ENCODE results near the gene LKAAEAR1. TPM values are rescaled to one million over a fixed set of nuclear protein-coding genes. Genes with fewer than 3 reads are reported as not detected.
A peak's percentile ranks its signal among the peaks of the same experiment; 100 is the strongest.

Gene LKAAEAR1
- total and polyA plus RNA-seq, 2 of the 13 experiments (the other 11 are each of a cell fraction or from before 2014, with no cell fraction given), result not detected

DNA sequence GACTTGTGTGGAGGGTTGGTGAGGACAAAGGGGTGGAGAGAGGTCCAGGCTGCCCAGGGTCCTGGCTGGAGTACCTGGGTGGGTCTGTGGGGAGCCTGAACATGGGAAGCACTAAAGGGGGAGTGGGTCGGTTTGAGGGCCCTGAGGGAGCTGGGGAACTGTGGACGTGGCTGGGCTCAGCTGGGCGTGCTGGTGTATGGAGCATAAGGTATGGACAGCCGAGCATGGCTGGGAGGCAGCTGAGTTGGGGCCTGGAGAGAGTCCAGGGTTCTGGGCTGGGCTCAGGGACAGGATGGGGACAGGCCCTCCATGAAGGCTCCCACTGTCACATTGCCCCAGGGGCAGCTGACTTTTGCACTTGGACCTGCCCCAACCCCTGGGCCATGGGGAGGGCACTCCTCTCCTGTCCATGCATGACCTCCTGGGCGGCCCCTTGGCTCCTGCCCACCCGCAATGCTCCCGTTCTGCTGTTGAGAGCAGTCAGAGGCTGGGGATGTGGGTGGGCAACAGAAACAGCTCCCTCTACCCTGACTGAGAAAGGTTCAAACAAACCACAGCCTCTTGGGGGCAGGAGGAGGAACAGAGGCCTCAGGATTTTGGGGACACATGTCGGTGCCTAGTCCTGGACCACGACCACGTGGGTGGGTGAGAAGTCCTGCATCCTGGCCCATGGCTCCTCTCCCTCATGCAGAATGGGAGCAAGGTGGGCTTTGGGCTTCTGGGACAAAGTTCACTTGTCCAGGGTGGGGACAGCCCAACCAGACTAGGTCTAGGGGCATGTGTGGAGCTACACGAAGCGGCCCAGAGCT lies 43.8 kb downstream of the LKAAEAR1 start (continued):
- TF ChIP-seq, protein P1, sequence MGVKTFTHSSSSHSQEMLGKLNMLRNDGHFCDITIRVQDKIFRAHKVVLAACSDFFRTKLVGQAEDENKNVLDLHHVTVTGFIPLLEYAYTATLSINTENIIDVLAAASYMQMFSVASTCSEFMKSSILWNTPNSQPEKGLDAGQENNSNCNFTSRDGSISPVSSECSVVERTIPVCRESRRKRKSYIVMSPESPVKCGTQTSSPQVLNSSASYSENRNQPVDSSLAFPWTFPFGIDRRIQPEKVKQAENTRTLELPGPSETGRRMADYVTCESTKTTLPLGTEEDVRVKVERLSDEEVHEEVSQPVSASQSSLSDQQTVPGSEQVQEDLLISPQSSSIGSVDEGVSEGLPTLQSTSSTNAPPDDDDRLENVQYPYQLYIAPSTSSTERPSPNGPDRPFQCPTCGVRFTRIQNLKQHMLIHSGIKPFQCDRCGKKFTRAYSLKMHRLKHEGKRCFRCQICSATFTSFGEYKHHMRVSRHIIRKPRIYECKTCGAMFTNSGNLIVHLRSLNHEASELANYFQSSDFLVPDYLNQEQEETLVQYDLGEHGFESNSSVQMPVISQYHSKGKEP (CRISPR knock-in tag; IDR thresholded peaks at IDR 0.05), result no peak
- TF ChIP-seq, protein P2, sequence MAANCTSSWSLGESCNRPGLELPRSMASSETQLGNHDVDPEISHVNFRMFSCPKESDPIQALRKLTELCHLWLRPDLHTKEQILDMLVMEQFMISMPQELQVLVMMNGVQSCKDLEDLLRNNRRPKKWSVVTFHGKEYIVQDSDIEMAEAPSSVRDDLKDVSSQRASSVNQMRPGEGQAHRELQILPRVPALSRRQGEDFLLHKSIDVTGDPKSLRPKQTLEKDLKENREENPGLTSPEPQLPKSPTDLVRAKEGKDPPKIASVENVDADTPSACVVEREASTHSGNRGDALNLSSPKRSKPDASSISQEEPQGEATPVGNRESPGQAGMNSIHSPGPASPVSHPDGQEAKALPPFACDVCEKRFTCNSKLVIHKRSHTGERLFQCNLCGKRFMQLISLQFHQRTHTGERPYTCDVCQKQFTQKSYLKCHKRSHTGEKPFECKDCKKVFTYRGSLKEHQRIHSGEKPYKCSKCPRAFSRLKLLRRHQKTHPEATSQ (CRISPR knock-in tag; IDR thresholded peaks at IDR 0.05; ENCODE audit: borderline replicate concordance), result peak; percentile 10; the same call in 1 of the 2 replicates
- no peak for TF ChIP-seq XBP1 (CRISPR knock-in tag; IDR thresholded peaks at IDR 0.05)
- TF ChIP-seq, protein P3, sequence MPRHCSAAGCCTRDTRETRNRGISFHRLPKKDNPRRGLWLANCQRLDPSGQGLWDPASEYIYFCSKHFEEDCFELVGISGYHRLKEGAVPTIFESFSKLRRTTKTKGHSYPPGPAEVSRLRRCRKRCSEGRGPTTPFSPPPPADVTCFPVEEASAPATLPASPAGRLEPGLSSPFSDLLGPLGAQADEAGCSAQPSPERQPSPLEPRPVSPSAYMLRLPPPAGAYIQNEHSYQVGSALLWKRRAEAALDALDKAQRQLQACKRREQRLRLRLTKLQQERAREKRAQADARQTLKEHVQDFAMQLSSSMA (CRISPR knock-in tag; IDR thresholded peaks at IDR 0.05), result 0 out of 2 replicates have a peak, but pooled peaks have one; percentile 54
- TF ChIP-seq, protein P4, sequence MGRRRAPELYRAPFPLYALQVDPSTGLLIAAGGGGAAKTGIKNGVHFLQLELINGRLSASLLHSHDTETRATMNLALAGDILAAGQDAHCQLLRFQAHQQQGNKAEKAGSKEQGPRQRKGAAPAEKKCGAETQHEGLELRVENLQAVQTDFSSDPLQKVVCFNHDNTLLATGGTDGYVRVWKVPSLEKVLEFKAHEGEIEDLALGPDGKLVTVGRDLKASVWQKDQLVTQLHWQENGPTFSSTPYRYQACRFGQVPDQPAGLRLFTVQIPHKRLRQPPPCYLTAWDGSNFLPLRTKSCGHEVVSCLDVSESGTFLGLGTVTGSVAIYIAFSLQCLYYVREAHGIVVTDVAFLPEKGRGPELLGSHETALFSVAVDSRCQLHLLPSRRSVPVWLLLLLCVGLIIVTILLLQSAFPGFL (CRISPR knock-in tag; IDR thresholded peaks at IDR 0.05), result 0 out of 2 replicates have a peak, but pooled peaks have one; percentile 65
- TF ChIP-seq, protein P5, sequence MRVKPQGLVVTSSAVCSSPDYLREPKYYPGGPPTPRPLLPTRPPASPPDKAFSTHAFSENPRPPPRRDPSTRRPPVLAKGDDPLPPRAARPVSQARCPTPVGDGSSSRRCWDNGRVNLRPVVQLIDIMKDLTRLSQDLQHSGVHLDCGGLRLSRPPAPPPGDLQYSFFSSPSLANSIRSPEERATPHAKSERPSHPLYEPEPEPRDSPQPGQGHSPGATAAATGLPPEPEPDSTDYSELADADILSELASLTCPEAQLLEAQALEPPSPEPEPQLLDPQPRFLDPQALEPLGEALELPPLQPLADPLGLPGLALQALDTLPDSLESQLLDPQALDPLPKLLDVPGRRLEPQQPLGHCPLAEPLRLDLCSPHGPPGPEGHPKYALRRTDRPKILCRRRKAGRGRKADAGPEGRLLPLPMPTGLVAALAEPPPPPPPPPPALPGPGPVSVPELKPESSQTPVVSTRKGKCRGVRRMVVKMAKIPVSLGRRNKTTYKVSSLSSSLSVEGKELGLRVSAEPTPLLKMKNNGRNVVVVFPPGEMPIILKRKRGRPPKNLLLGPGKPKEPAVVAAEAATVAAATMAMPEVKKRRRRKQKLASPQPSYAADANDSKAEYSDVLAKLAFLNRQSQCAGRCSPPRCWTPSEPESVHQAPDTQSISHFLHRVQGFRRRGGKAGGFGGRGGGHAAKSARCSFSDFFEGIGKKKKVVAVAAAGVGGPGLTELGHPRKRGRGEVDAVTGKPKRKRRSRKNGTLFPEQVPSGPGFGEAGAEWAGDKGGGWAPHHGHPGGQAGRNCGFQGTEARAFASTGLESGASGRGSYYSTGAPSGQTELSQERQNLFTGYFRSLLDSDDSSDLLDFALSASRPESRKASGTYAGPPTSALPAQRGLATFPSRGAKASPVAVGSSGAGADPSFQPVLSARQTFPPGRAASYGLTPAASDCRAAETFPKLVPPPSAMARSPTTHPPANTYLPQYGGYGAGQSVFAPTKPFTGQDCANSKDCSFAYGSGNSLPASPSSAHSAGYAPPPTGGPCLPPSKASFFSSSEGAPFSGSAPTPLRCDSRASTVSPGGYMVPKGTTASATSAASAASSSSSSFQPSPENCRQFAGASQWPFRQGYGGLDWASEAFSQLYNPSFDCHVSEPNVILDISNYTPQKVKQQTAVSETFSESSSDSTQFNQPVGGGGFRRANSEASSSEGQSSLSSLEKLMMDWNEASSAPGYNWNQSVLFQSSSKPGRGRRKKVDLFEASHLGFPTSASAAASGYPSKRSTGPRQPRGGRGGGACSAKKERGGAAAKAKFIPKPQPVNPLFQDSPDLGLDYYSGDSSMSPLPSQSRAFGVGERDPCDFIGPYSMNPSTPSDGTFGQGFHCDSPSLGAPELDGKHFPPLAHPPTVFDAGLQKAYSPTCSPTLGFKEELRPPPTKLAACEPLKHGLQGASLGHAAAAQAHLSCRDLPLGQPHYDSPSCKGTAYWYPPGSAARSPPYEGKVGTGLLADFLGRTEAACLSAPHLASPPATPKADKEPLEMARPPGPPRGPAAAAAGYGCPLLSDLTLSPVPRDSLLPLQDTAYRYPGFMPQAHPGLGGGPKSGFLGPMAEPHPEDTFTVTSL (CRISPR knock-in tag; IDR thresholded peaks at IDR 0.05; ENCODE audit: borderline replicate concordance), result no peak
- TF ChIP-seq NFE2L2 (IDR thresholded peaks at IDR 0.05; ENCODE audit: low read length), result no peak
- no peak for TF ChIP-seq ZNF839 (CRISPR knock-in tag; IDR thresholded peaks at IDR 0.05; ENCODE audit: borderline replicate concordance)
- no peak for TF ChIP-seq U2AF1 (optimal IDR thresholded peaks at IDR 0.05; ENCODE audit: low read depth, low read length)
- TF ChIP-seq RNF2 (conservative IDR thresholded peaks at IDR 0.05; ENCODE audit: low read depth), result no peak
- TF ChIP-seq ZNF264 (CRISPR knock-in tag; IDR thresholded peaks at IDR 0.05), result no peak
- TF ChIP-seq, protein P6, sequence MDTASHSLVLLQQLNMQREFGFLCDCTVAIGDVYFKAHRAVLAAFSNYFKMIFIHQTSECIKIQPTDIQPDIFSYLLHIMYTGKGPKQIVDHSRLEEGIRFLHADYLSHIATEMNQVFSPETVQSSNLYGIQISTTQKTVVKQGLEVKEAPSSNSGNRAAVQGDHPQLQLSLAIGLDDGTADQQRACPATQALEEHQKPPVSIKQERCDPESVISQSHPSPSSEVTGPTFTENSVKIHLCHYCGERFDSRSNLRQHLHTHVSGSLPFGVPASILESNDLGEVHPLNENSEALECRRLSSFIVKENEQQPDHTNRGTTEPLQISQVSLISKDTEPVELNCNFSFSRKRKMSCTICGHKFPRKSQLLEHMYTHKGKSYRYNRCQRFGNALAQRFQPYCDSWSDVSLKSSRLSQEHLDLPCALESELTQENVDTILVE (CRISPR knock-in tag; IDR thresholded peaks at IDR 0.05), result no peak
- no peak; the same call in 1 of the 2 replicates for TF ChIP-seq MIER3 (CRISPR knock-in tag; IDR thresholded peaks at IDR 0.05; ENCODE audit: borderline replicate concordance)

All from HepG2 (cell line).